SK-N-SH (cell line): ENCODE measurements around the gene RAB3IL1. TPM values are rescaled to one million over a fixed set of nuclear protein-coding genes. Genes with fewer than 3 reads are reported as not detected.

Experiments
- CTCF ChIA-PET: fragments of 300-600, 350-600 bp; formaldehyde crosslinking; extraction: SDS; loops from one replicate; lab custom pipeline; 2021; lab: Yijun Ruan, JAX
- POLR2A ChIA-PET: fragments of 350-600 bp; sonication (Branson Sonifier 250); formaldehyde crosslinking; extraction: SDS; loops from one replicate; lab custom pipeline; 2020; ENCODE audit warnings: antibody characterized with exemption, inconsistent platforms; lab: Yijun Ruan, JAX
- DNase-seq: peaks from one replicate; pipeline ENCODE4 v3.0.0; 2012
- H2AFZ ChIP-seq: fragments of 200-600 bp; sonication (generic); 2 replicates; pipeline ENCODE4 v1.8.1; 2016; ENCODE audit warnings: antibody characterized with exemption, mild to moderate bottlenecking, low read depth
- H3F3A ChIP-seq: fragments of 200-600 bp; sonication (generic); replicated peaks from 2 replicates; pipeline ENCODE3; 2016; ENCODE audit warnings: antibody characterized with exemption, mild to moderate bottlenecking; ENCODE audit not compliant: insufficient read depth
- H3K27ac ChIP-seq, 2 experiments: fragments of 200-500 bp in 1 of 2; fragments of 200-600 bp in 1 of 2; sonication (Bioruptor generic) in 1 of 2; sonication (generic), shearing (Covaris generic) in 1 of 2; 2 replicates each; pipeline versions ENCODE4 v1.5.1 to v1.6.1; 2014 to 2016; ENCODE audit warnings: low read depth in 2 of 2, inconsistent platforms in 1 of 2, low read length in 1 of 2, mild to moderate bottlenecking in 1 of 2, mixed read lengths in 1 of 2
- H3K27me3 ChIP-seq: fragments of 200-600 bp; sonication (generic), shearing (Covaris generic); 2 replicates; pipeline ENCODE4 v1.6.1; 2016; ENCODE audit warnings: mixed run types; ENCODE audit not compliant: insufficient read depth
- H3K36me3 ChIP-seq, 2 experiments: fragments of 200-500 bp in 1 of 2; fragments of 200-600 bp in 1 of 2; sonication (Bioruptor generic) in 1 of 2; sonication (generic) in 1 of 2; replicated peaks in 1 of 2; 2 replicates each; pipeline versions ENCODE3 to v1.5.1; 2014 to 2016; ENCODE audit warnings: low read length in 1 of 2, mild to moderate bottlenecking in 1 of 2; ENCODE audit not compliant: insufficient read depth in 2 of 2, control insufficient read depth in 1 of 2
- H3K4me1 ChIP-seq, 2 experiments: fragments of 200-500 bp in 1 of 2; fragments of 200-600 bp in 1 of 2; sonication (Bioruptor generic) in 1 of 2; sonication (generic), shearing (Covaris generic) in 1 of 2; 2 replicates each; pipeline versions ENCODE4 v1.5.1 to v1.6.1; 2014 to 2016; ENCODE audit warnings: low read depth in 1 of 2, low read length in 1 of 2, mixed run types in 1 of 2; ENCODE audit not compliant: insufficient read depth in 2 of 2, control insufficient read depth in 1 of 2
- H3K4me2 ChIP-seq: fragments of 200-600 bp; sonication (generic), shearing (Covaris generic); 2 replicates; pipeline ENCODE4 v1.6.1; 2017; ENCODE audit warnings: mixed run types
- H3K4me3 ChIP-seq, 2 experiments: fragments of 200-500 bp in 1 of 2; fragments of 200-600 bp in 1 of 2; sonication (Bioruptor generic) in 1 of 2; sonication (generic), shearing (Covaris generic) in 1 of 2; 2 replicates each; pipeline versions ENCODE4 v1.5.1 to v1.8.1; 2014 to 2016; ENCODE audit warnings: low read depth in 2 of 2, inconsistent platforms in 1 of 2, low read length in 1 of 2, mild to moderate bottlenecking in 1 of 2, mixed read lengths in 1 of 2, moderate library complexity in 1 of 2
- H3K79me2 ChIP-seq: fragments of 200-600 bp; sonication (generic); 2 replicates; pipeline ENCODE4 v1.8.1; 2017; ENCODE audit warnings: mild to moderate bottlenecking; ENCODE audit not compliant: insufficient read depth
- H3K9ac ChIP-seq: fragments of 200-600 bp; sonication (generic); 2 replicates; pipeline ENCODE4 v1.6.1; 2017; ENCODE audit warnings: mixed run types
- H3K9me2 ChIP-seq: fragments of 200-600 bp; sonication (generic); 2 replicates; pipeline ENCODE4 v1.6.1; 2017; ENCODE audit warnings: mixed run types
- H3K9me3 ChIP-seq: fragments of 200-600 bp; sonication (generic); 2 replicates; pipeline ENCODE4 v1.6.1; 2017; ENCODE audit warnings: mixed run types, mild to moderate bottlenecking, moderate library complexity
- H4K20me1 ChIP-seq: fragments of 200-600 bp; sonication (generic); 2 replicates; pipeline ENCODE4 v1.6.1; 2017; ENCODE audit warnings: mild to moderate bottlenecking, mixed run types; ENCODE audit not compliant: insufficient read depth
- FOSL2 ChIP-seq: IDR thresholded peaks from 2 replicates; pipeline ENCODE4 v1.4.0; 2012; ENCODE audit warnings: low read depth, mild to moderate bottlenecking, moderate library complexity, borderline replicate concordance
- GABPA ChIP-seq: IDR thresholded peaks from 2 replicates; pipeline ENCODE4 v1.4.0; 2012; ENCODE audit warnings: low read depth, mild to moderate bottlenecking
- JUND ChIP-seq: IDR thresholded peaks from 2 replicates; pipeline ENCODE4 v1.4.0; 2012
- MEF2A ChIP-seq: IDR thresholded peaks from 2 replicates; pipeline ENCODE4 v1.4.0; 2012; ENCODE audit warnings: low read depth, borderline replicate concordance
- NRF1 ChIP-seq: IDR thresholded peaks from 2 replicates; pipeline ENCODE4 v1.6.1; 2012; ENCODE audit warnings: low read depth, mild to moderate bottlenecking, low read length
- POLR2AphosphoS5 ChIP-seq: IDR thresholded peaks from 2 replicates; pipeline ENCODE4 v1.6.1; 2012; ENCODE audit warnings: low read depth, low read length
- RAD21 ChIP-seq: IDR thresholded peaks from 2 replicates; pipeline ENCODE4 v1.6.1; 2012; ENCODE audit warnings: mild to moderate bottlenecking, low read length
- RCOR1 ChIP-seq: fragments of 150-350 bp; IDR thresholded peaks from 2 replicates; pipeline ENCODE4 v1.6.1; 2017; ENCODE audit warnings: antibody characterized with exemption, low read length
- USF2 ChIP-seq: fragments of 150-350 bp; IDR thresholded peaks from 2 replicates; pipeline ENCODE4 v1.6.1; 2017; ENCODE audit warnings: antibody characterized with exemption, low read length, low read depth, borderline replicate concordance
- WGBS: methylation state at CpG from one replicate; pipeline ENCODE4 v1.1.6; 2017; ENCODE audit warnings: low lambda C conversion rate; 5-methylcytosine and 5-hydroxymethylcytosine counted together
- polyA plus RNA-seq, 3 experiments: library from polyadenylated mRNA; depleted of rRNA; stranded (reverse); fragments of >200 nt; gene quantifications; 2 replicates each; pipeline ENCODE4 v1.2.3, GENCODE V29; 2012
- TF ChIP-seq, protein P1 (sequence below): fragments of 150-350 bp; IDR thresholded peaks from 2 replicates; pipeline ENCODE4 v1.6.1; 2016; ENCODE audit warnings: mild to moderate bottlenecking, low read depth, low read length
- TF ChIP-seq, protein P2 (sequence below): fragments of 200-600 bp; sonication (generic); IDR thresholded peaks from 2 replicates; pipeline ENCODE4 v1.6.1; 2017; ENCODE audit warnings: antibody characterized with exemption, mild to moderate bottlenecking, moderate library complexity
- TF ChIP-seq, protein P3 (sequence below): IDR thresholded peaks from 2 replicates; pipeline ENCODE4 v1.6.1; 2012; ENCODE audit warnings: mild to moderate bottlenecking, low read depth, low read length, moderate library complexity

RAB3IL1 gene
- polyA plus RNA-seq, 1 of the 3 experiments (the other 2 are of a cell fraction), result 10.2 TPM

GRCh38 chr11:61880454-61880853 is 36.9 kb downstream of the RAB3IL1 start:
- POLR2A ChIA-PET, result no interaction called here
- 90% methylated on average over 6 of the region's 6 CpGs for WGBS
- peaks cover 2% of the 10 kb centered on the region; the same call in 1 of the 2 replicates for H3K79me2 ChIP-seq

More at GRCh38 chr11:61880454-61880853, 36.9 kb downstream of the RAB3IL1 start:
- Histone ChIP-seq H2AFZ (no peak overlapping the region), H3K9me3 (no peaks in the 10 kb centered on the region), H3K4me1 (peaks cover 0 to 4% of the 10 kb centered on the region in 2 experiments; a peak in 1 of 4 replicates), H3K4me3 (no peak overlapping the region), H3K27me3 (no peaks in the 10 kb centered on the region), H3K9ac (no peak overlapping the region), H3K36me3 (peaks cover 0 to 14% of the 10 kb centered on the region in 2 experiments), H4K20me1 (peaks cover 7% of the 10 kb centered on the region; the same call in 1 of the 2 replicates), H3K27ac (no peak overlapping the region), H3F3A (no peaks in the 10 kb centered on the region), H3K9me2 (no peaks in the 10 kb centered on the region), H3K4me2 (no peak overlapping the region)
- TF ChIP-seq, protein P1, sequence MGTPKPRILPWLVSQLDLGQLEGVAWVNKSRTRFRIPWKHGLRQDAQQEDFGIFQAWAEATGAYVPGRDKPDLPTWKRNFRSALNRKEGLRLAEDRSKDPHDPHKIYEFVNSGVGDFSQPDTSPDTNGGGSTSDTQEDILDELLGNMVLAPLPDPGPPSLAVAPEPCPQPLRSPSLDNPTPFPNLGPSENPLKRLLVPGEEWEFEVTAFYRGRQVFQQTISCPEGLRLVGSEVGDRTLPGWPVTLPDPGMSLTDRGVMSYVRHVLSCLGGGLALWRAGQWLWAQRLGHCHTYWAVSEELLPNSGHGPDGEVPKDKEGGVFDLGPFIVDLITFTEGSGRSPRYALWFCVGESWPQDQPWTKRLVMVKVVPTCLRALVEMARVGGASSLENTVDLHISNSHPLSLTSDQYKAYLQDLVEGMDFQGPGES, result no peak
- no peak for TF ChIP-seq GABPA
- TF ChIP-seq FOSL2, result no peak
- TF ChIP-seq MEF2A, result no peak
- TF ChIP-seq USF2, result no peak
- TF ChIP-seq, protein P2, sequence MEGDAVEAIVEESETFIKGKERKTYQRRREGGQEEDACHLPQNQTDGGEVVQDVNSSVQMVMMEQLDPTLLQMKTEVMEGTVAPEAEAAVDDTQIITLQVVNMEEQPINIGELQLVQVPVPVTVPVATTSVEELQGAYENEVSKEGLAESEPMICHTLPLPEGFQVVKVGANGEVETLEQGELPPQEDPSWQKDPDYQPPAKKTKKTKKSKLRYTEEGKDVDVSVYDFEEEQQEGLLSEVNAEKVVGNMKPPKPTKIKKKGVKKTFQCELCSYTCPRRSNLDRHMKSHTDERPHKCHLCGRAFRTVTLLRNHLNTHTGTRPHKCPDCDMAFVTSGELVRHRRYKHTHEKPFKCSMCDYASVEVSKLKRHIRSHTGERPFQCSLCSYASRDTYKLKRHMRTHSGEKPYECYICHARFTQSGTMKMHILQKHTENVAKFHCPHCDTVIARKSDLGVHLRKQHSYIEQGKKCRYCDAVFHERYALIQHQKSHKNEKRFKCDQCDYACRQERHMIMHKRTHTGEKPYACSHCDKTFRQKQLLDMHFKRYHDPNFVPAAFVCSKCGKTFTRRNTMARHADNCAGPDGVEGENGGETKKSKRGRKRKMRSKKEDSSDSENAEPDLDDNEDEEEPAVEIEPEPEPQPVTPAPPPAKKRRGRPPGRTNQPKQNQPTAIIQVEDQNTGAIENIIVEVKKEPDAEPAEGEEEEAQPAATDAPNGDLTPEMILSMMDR, result no peak
- no peak for TF ChIP-seq RAD21
- TF ChIP-seq, protein P3, sequence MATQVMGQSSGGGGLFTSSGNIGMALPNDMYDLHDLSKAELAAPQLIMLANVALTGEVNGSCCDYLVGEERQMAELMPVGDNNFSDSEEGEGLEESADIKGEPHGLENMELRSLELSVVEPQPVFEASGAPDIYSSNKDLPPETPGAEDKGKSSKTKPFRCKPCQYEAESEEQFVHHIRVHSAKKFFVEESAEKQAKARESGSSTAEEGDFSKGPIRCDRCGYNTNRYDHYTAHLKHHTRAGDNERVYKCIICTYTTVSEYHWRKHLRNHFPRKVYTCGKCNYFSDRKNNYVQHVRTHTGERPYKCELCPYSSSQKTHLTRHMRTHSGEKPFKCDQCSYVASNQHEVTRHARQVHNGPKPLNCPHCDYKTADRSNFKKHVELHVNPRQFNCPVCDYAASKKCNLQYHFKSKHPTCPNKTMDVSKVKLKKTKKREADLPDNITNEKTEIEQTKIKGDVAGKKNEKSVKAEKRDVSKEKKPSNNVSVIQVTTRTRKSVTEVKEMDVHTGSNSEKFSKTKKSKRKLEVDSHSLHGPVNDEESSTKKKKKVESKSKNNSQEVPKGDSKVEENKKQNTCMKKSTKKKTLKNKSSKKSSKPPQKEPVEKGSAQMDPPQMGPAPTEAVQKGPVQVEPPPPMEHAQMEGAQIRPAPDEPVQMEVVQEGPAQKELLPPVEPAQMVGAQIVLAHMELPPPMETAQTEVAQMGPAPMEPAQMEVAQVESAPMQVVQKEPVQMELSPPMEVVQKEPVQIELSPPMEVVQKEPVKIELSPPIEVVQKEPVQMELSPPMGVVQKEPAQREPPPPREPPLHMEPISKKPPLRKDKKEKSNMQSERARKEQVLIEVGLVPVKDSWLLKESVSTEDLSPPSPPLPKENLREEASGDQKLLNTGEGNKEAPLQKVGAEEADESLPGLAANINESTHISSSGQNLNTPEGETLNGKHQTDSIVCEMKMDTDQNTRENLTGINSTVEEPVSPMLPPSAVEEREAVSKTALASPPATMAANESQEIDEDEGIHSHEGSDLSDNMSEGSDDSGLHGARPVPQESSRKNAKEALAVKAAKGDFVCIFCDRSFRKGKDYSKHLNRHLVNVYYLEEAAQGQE, result no peak
- TF ChIP-seq JUND, result no peak
- TF ChIP-seq RCOR1, result no peak
- TF ChIP-seq NRF1, result no peak
- no peak for TF ChIP-seq POLR2AphosphoS5
- no peak for DNase-seq
- CTCF ChIA-PET, result interaction anchor here (1.0 to 6.2 kb wide), 10 partner anchors 9 to 228 kb away, joined by 3 to 19 read pairs (median 12); partner anchors contain the start of gene FADS3
